SU-DHL-6 (cell line): ENCODE results near the gene PRSS57.

Experiments used
- H2AFZ ChIP-seq: fragments of 200-600 bp; sonication (generic); 2 replicates; pipeline ENCODE4 v1.6.1; 2014; ENCODE audit warnings: low read depth, mild to moderate bottlenecking, moderate library complexity, mixed read lengths, antibody characterized with exemption, low read length; ENCODE audit not compliant: severe bottlenecking
- H3F3A ChIP-seq: fragments of 200-600 bp; shearing (Covaris generic); 2 replicates; pipeline ENCODE4 v1.6.0; 2016; ENCODE audit warnings: antibody characterized with exemption, mild to moderate bottlenecking; ENCODE audit not compliant: insufficient read depth
- H3K27ac ChIP-seq: fragments of 200-600 bp; sonication (generic); 2 replicates; pipeline ENCODE4 v1.5.1; 2016; ENCODE audit warnings: low read depth, mild to moderate bottlenecking, low read length, moderate library complexity, mixed read lengths
- H3K27me3 ChIP-seq: fragments of 200-600 bp; sonication (generic), shearing (Covaris generic); 2 replicates; pipeline ENCODE4 v1.6.0; 2014; ENCODE audit warnings: mild to moderate bottlenecking, low read length
- H3K36me3 ChIP-seq: fragments of 200-600 bp; sonication (generic); 2 replicates; pipeline ENCODE4 v1.6.1; 2014; ENCODE audit warnings: mild to moderate bottlenecking, low read length, mixed read lengths
- H3K4me2 ChIP-seq: fragments of 300-600, 200-600 bp; shearing (Covaris generic), sonication (generic); 2 replicates; pipeline ENCODE4 v1.6.0; 2014; ENCODE audit warnings: low read length, low read depth, mild to moderate bottlenecking; ENCODE audit not compliant: poor library complexity, severe bottlenecking
- H3K4me3 ChIP-seq: fragments of 200-600 bp; sonication (generic); 2 replicates; pipeline ENCODE4 v1.5.1; 2014; ENCODE audit warnings: antibody characterized with exemption, low read length, mild to moderate bottlenecking, mixed read lengths; ENCODE audit not compliant: insufficient read depth, poor library complexity, severe bottlenecking
- H3K79me2 ChIP-seq: fragments of 200-600 bp; sonication (generic); 2 replicates; pipeline ENCODE4 v1.6.1; 2014; ENCODE audit warnings: mild to moderate bottlenecking, low read length, moderate library complexity; ENCODE audit not compliant: insufficient read depth
- H3K9ac ChIP-seq: fragments of 200-600 bp; sonication (generic); 2 replicates; pipeline ENCODE4 v1.7.0; 2014; ENCODE audit warnings: mild to moderate bottlenecking, low read length
- H3K9me2 ChIP-seq: fragments of 200-600 bp; sonication (generic); replicated peaks from 2 replicates; pipeline ENCODE4 v1.6.1; 2014; ENCODE audit warnings: low read length; ENCODE audit not compliant: insufficient read depth
- H3K9me3 ChIP-seq: fragments of 200-600 bp; sonication (generic); 2 replicates; pipeline ENCODE4 v1.6.1; 2014; ENCODE audit warnings: low read length, mixed read lengths; ENCODE audit not compliant: insufficient read depth
- H4K20me1 ChIP-seq: fragments of 200-600 bp; sonication (generic); 2 replicates; pipeline ENCODE4 v1.6.1; 2014; ENCODE audit warnings: low read depth, mild to moderate bottlenecking, antibody characterized with exemption, low read length, moderate library complexity, mixed read lengths
- EZH2phosphoT487 ChIP-seq: fragments of 200-600 bp; sonication (generic), shearing (Covaris generic); conservative IDR thresholded peaks from 2 replicates; pipeline ENCODE4 v1.6.1; 2018; ENCODE audit warnings: mild to moderate bottlenecking, antibody characterized with exemption, low read length, moderate library complexity, mixed read lengths
- TF ChIP-seq, protein P1 (sequence below): fragments of 200-600 bp; sonication (generic); IDR thresholded peaks from one replicate; pipeline ENCODE4 v1.5.1; 2017; ENCODE audit warnings: antibody characterized with exemption, mild to moderate bottlenecking, low read length, moderate library complexity; ENCODE audit not compliant: insufficient read depth, poor library complexity, severe bottlenecking

Gene PRSS57

DNA sequence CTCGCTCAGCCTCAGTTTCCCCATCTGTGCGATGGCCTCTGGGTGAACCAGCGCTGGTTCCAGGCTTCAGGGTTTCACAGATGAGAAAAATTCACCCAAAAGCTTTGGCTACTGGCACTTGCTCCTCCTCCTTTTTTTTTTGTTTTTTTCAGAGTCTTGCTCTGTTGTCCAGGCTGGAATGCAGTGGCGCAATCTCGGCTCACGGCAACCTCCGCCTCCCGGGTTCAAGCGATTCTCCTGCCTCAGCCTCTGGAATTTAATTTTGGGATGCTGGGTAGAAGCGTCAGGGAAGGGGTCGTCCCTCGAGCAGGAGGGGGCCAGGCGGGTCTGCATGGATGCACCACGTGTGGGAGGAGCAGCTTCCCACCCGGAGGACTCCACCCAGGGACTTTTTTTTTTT lies 7.0 kb downstream of the PRSS57 start:
- Histone ChIP-seq H3K4me2 (no peak overlapping the region), H3K27me3 (no peaks in the 10 kb centered on the region)
- TF ChIP-seq, protein P1, sequence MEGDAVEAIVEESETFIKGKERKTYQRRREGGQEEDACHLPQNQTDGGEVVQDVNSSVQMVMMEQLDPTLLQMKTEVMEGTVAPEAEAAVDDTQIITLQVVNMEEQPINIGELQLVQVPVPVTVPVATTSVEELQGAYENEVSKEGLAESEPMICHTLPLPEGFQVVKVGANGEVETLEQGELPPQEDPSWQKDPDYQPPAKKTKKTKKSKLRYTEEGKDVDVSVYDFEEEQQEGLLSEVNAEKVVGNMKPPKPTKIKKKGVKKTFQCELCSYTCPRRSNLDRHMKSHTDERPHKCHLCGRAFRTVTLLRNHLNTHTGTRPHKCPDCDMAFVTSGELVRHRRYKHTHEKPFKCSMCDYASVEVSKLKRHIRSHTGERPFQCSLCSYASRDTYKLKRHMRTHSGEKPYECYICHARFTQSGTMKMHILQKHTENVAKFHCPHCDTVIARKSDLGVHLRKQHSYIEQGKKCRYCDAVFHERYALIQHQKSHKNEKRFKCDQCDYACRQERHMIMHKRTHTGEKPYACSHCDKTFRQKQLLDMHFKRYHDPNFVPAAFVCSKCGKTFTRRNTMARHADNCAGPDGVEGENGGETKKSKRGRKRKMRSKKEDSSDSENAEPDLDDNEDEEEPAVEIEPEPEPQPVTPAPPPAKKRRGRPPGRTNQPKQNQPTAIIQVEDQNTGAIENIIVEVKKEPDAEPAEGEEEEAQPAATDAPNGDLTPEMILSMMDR: no peak
- TF ChIP-seq EZH2phosphoT487: no peak

DNA sequence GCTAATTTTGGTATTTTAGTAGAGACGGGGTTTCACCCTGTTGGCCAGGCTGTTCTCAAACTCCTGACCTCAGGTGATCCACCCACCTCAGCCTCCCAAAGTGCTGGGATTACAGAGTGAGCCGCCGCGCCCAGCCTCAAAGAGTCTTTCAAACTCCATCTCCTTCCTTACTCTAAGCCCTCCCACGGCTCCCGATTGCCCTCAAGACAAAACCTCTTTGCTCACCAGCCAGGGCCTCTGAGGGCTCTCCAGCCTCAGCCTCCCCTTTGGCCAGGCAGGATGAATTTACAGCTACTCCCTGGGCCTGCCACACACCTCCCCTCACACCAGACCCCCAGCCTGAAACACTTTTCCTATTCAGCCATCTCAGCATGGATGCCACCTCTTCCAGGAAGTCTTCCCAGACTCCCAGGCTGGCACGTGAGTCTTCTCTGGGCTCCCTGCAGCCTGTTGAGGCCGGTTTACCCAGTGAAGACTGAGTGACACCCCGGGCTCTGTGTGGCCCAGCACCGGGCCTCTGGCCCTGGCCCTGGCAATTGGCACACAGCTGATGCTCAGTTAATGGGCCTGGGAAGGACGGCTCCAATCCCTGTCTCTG lies 7.6 kb downstream of the PRSS57 start:
- Histone ChIP-seq H4K20me1 (no peaks in the 10 kb centered on the region), H3K27ac (no peak overlapping the region), H3K27me3 (no peaks in the 10 kb centered on the region), H3K4me3 (no peak overlapping the region), H3K4me2 (no peak overlapping the region), H3F3A (no peaks in the 10 kb centered on the region), H2AFZ (no peak overlapping the region), H3K9me3 (no peaks in the 10 kb centered on the region), H3K9ac (no peak overlapping the region), H3K36me3 (no peaks in the 10 kb centered on the region), H3K79me2 (no peaks in the 10 kb centered on the region), H3K9me2 (no peaks in the 10 kb centered on the region)
- TF ChIP-seq, protein P1: no peak

More for the DNA sequence above, 7.0 kb downstream of the PRSS57 start:
- no peaks in the 10 kb centered on the region for H3K79me2 ChIP-seq
- no peak overlapping the region for H3K27ac ChIP-seq
- H2AFZ ChIP-seq: no peak overlapping the region
- H3K9me3 ChIP-seq: no peaks in the 10 kb centered on the region
- H4K20me1 ChIP-seq: no peaks in the 10 kb centered on the region
- H3K9me2 ChIP-seq: no peaks in the 10 kb centered on the region
- no peak overlapping the region for H3K9ac ChIP-seq
- H3F3A ChIP-seq: no peaks in the 10 kb centered on the region
- no peaks in the 10 kb centered on the region for H3K36me3 ChIP-seq
- H3K4me3 ChIP-seq: no peak overlapping the region

DNA sequence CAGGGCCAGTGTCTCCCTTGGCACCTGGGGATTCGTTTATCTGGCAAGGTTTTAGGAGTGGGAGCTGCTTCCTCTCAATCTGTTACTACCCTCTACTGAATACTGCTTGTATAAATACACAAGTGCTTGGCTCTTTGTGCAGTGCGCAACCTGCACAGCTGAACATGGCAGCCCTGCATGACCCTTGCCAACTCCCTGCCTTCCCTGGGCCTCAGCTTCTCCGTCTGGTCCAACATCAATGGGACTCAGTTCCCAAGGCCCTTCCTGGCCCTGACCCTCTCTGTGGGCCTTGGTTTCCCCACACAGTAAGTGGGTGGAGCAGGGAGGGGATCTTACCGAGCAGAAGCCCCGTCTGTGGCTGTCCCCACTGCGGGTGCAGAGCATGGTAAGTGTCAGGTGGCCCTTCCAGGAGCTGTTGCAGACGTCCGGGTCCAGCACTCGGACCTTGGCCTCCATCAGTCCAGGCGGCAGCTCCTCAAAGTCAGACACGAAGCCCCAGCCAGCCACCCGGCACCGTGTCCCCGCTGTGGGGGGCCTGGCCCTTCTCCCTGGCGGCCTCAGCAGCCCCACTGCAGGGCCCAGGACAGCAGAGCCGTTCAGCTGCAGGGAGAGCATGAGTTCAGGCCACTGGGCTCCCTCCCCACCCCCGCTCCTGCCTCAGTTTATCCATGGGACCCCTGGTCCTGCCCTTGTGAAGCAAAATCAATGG lies 8.5 kb downstream of the PRSS57 start:
- H3K79me2 ChIP-seq: no peaks in the 10 kb centered on the region
- no peak overlapping the region for H3K4me3 ChIP-seq
- H3K4me2 ChIP-seq: no peak overlapping the region
- no peaks in the 10 kb centered on the region for H3K36me3 ChIP-seq
- no peak overlapping the region for H3K27ac ChIP-seq
- TF ChIP-seq, protein P1: no peak
- no peak for TF ChIP-seq EZH2phosphoT487
- no peaks in the 10 kb centered on the region for H4K20me1 ChIP-seq
- H2AFZ ChIP-seq: no peak overlapping the region
- H3K27me3 ChIP-seq: no peaks in the 10 kb centered on the region
- H3F3A ChIP-seq: no peaks in the 10 kb centered on the region
- no peaks in the 10 kb centered on the region for H3K9me2 ChIP-seq
- H3K9me3 ChIP-seq: no peaks in the 10 kb centered on the region
- no peak overlapping the region for H3K9ac ChIP-seq
